Endothelial cell of hepatic sinusoid (primary cell): ENCODE data around the gene GGTLC1.
"Not testable (repeated sequence)": the region's sequence is repeated elsewhere in the genome, so short reads cannot be mapped to it uniquely, and the experiment has no call there.

Experiments used
- in situ Hi-C: cut with HindIII; loops from 2 replicates; pipeline ENCODE4 v1.10.0; 2017; ENCODE audit warnings: low sequenced_read_pairs

Gene GGTLC1

DNA sequence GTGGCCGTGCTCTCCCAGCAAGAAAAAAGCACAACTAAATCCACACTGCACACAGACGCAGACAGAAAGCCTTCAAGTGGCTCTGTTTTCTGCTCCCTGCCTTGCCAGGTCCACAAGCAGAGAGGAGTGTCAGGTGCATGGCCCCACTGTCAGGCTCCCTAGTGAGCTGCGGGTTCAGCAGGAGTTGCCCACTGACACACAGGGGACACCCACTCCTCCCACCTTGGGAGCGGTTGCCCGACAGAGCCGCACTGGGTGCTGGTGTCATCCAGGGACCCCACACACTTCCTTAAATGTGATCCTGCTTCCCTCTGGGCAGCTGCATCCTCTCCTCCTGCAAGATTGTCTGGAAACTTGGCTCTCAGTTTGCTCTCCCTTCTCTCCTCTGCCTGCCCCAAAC lies 6.7 kb upstream of the GGTLC1 start:
- in situ Hi-C loops: not testable (repeated sequence)

GRCh38 chr20:23994001-23994633 lies 5.5 kb upstream of the GGTLC1 start:
- in situ Hi-C loops: not testable (repeated sequence)

DNA sequence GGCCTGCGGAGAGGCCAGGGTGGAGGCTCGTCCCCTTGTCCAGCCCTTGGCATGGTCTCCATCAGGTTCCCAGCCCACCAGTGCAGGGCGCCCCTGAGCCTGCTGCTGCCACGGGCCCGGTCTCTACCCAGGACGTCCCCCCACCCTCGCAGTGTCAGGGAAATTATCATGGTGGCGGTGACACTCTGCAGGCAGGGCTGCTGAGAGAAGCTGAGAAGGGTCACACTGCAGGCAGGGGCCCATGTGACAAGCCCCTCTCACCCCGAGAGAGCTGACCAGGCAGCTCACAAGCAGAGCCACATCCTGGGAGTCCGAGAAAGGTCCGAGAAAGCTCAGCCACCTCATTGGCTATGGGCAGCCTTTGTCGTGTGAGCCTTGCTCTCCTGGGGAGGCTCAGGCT lies 4.9 kb upstream of the GGTLC1 start:
- in situ Hi-C loops: not testable (repeated sequence)

- in situ Hi-C loops: not testable (repeated sequence)
Measured at GRCh38 chr20:23990296-23990695, 1.7 kb upstream of the GGTLC1 start.

DNA sequence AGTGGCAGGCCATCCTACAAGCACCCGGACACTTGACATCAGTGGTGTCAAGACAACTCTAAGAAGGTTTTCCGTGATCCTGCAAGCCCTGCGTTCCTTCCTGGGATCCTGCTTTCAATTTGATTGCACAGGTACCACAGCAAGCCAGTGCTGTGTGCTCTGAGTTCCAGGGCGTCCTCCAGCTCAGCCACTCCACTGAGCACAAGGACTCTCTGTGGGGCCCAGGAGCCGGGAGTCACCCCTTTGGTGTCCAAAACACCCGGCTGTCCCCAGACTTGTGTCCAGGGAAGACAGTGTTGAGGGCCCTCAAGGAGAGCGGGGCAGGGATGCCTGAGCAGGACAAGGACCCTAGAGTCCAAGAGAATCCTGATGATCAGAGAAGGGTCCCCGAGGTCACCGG lies 387 bp upstream of the GGTLC1 start:
- in situ Hi-C loops: not testable (repeated sequence)

DNA sequence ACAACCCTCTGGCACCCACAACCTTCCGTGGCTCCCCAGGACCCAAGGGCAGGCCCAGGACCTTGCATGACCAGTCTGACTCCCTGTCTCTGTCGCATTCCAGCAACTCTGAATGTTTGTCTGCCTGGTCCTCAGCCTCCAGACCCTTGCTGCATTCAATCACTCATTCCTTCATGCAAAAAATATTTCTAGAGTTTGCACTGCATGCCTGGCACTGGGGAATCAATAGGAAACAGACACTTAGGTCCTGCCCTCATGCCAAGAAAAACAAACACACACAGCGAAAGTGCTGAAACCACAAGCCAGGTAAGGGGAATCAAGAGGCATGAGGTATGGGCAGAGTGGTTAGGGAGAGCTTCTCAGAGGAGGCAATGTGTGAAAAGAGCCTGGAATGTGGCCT lies 1.9 kb downstream of the GGTLC1 start:
- in situ Hi-C loops: not testable (repeated sequence)

- in situ Hi-C loops: not testable (repeated sequence)
Measured at GRCh38 chr20:23986310-23986709, 2.3 kb downstream of the GGTLC1 start.

DNA sequence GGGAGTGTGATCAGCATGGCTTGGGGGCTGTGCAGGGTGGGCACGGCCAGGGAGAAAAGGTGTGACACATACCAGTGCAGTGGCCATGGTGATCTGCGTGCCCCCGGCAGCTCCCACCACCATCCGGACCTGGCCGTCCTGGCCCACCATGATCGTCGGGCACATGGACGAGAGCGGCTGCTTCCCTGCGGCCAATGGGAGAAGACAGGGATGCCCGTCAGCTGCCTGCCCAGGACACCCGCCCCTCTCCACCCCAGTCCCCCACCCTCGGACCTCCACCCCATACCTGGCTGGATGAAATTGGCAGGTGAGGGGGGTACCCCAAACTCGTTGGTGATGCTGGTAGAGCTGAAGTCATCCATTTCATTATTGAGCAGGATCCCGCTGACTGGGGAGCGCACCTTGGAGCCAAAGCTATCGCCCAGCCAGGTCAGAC lies 2.8 kb downstream of the GGTLC1 start:
- in situ Hi-C loops: not testable (repeated sequence)

GRCh38 chr20:23985066-23985789 lies 3.4 kb downstream of the GGTLC1 start:
- in situ Hi-C loops: not testable (repeated sequence)

- in situ Hi-C loops: not testable (repeated sequence)
Measured at GRCh38 chr20:23984476-23985023, 4.0 kb downstream of the GGTLC1 start.

DNA sequence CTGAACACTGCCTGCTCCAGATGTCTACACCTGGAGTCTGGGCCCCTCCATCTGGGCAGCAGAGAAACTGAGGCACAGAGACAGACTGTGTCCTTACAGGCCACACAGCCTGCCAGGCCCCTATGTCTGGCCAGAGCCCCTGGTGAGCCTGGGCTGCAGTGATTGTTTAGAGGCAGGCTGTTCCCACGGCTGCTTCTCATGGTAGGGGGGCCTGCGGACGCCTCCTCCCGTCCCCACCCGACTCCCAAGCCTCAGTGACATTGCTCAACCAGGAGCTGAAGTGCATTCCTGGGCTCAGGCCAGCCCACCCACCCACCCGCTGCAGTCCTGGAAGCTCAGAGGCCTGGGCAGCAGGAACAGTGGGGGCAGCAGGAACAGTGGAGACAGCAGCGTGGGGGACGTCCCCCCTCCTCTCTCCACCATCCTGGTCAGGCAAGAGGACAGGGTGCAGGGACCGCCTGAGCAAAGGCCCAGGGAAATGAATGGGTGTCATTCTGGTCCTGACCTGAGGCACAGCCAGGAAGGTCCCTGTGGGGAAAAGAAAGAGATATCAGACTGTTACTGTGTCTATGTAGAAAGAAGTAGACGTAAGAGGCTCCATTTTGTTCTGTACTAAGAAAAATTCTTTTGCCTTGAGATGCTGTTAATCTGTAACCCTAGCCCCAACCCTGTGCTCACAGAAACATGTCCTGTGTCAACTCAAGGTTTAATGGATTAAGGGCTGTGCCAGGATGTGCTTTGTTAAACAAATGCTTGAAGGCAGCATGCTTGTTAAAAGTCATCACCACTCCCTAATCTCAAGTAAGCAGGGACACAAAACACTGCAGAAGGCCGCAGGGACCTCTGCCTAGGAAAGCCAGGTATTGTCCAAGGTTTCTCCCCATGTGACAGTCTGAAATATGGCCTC lies 6.2 kb downstream of the GGTLC1 start:
- in situ Hi-C loops: not testable (repeated sequence)

GRCh38 chr20:23981526-23981925 lies 7.1 kb downstream of the GGTLC1 start:
- in situ Hi-C loops: not testable (repeated sequence)

- in situ Hi-C loops: not testable (repeated sequence)
Measured at GRCh38 chr20:23981014-23981413, 7.6 kb downstream of the GGTLC1 start.

DNA sequence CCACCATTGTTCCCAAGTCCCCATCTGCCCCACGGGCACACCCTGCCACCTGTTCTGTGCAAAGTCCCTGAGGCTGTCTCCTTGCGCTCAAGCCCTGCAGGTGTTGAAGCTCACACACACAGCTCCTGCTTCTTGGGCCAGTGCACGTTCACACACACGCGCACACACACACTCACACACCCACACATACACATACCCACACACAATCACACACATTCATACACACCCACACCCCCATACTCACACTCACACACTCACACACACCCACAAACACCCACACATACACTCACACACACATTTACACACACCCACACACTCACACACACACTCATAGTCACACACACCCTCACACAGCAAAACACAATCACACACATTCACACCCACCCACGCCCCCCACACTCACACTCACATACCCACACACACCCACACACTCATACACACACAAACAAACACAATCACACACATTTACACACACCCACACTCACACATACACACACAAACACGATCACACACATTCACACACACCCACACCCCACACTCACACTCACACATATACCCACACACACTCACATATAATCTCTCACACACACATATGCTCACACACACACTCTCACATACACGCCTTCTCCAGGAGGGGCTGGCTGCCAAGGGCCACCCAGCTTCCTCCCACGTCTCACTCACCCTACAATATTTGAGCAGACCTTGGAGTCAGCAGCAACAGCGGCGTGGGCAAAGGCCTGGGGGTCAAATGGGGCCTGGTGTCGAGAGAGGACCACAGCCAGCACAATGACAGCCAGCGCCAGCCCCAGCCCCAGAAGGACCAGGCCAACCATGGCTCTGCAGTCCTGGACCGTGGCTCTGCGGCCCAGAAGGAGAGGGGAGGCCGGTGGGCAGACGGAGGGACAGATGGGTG lies 8.4 kb downstream of the GGTLC1 start:
- in situ Hi-C loops: not testable (repeated sequence)

- in situ Hi-C loops: not testable (repeated sequence)
Measured at GRCh38 chr20:23979380-23979779, 9.2 kb downstream of the GGTLC1 start.

DNA sequence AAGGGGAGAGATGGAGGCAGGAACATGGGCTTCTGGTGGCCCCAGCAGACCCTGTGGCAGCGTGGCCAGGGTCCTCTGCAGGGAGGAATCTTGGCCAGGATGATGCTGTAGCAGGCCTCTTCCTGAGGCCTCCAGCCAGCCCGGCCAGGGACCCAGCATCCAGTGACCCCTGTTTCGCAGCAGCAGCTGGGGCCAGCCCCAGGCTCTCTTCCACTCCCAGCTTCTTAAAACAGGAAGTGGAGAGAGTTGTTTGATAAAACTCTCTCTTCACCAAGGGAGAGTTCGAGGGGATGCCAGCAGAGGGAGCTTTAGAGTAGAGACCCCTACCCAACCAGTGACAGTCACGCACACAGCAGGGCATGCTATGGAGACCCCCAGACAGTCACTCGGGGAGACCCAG lies 10.1 kb downstream of the GGTLC1 start:
- in situ Hi-C loops: not testable (repeated sequence)

- in situ Hi-C loops: loop anchor here (5.0 kb wide), 1 partner anchor 63 kb away; no protein-coding TSS in a partner anchor
Measured at GRCh38 chr20:23974966-23975365, 13.6 kb downstream of the GGTLC1 start.

DNA sequence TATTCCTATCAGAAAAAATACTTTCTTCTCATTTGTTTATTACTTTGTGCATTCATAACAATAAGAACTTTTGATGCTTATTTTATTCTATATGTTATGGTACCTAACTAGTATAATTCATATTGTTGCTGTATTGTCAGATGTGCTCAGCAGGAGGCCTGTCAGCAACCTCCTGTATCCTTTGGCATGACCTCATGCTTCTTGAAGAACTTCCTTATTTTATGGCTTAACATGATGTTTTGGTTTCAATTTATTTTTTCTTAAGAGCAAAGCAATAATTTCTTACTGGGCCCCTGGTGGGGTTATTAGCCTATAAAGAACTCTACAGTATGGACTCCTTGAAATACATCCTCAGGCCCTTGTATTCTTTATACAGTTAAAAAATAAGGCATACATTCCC lies 17.3 kb downstream of the GGTLC1 start:
- in situ Hi-C loops: loop anchor here (5.0 kb wide), 1 partner anchor 59 kb away; no protein-coding TSS in a partner anchor

DNA sequence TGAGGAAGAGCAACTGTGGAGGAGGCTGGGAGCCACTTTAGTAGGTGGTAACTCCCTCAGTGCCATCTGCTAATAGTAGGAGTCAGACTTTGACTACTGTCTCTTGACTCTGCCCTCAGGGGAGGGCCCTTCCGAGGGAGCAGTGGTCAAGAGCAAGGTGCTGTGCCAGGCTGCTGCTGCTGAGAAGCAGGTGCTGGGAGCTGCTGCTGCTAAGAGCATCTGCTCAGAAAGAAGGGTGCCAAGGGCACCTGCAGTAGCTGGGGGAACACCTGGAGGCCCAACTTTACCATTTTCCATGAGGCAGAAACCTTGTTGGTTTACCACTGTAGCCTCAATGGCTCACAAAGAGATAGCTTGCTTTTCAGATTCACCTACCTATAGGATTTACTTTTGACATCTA lies 18.5 kb downstream of the GGTLC1 start:
- in situ Hi-C loops: loop anchor here (5.0 kb wide), 1 partner anchor 58 kb away; no protein-coding TSS in a partner anchor

GRCh38 chr20:23967616-23967979 lies 21.0 kb downstream of the GGTLC1 start:
- in situ Hi-C loops: no loop called here
